Peyer's patch (tissue), 4 donors: ENCODE measurements around the gene PTPRK.

Experiments used
- POLR2A ChIP-seq, 2 donors: fragments of 450-650 bp; IDR thresholded peaks; one replicate each; pipeline ENCODE4 v1.5.1; 2017; ENCODE audit warnings: antibody characterized with exemption in 2 of 2, mild to moderate bottlenecking in 2 of 2, moderate library complexity in 2 of 2
- TF ChIP-seq, protein P1 (sequence below), 6 experiments: fragments of 450-650 bp in 4 of 6; fragments of 200-600 bp in 2 of 6; sonication (generic) in 1 of 6; IDR thresholded peaks; one replicate each; pipeline ENCODE4 v1.5.1; 2017 to 2019; ENCODE audit warnings: antibody characterized with exemption in 6 of 6, mild to moderate bottlenecking in 3 of 6, moderate library complexity in 1 of 6

DNA sequence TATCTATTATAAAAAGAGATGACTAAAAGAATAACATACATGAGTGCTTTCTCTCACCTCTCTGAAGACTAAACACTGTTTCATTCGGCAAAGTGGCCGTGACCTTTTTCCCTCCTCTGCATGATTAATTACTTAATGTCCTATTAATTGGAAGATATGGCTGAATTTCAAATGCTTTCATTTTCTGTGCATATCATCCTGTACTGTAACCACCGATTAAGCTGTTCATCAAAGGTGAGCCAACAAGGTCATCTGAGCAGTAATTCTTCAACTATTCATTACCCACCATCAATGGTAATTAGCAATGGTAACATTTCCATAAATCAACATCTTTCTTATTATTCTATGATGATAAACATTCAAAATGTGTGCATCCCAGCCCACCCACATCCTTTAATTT is 125.2 kb downstream of the PTPRK start:
- TF ChIP-seq POLR2A (IDR thresholded peaks at IDR 0.05), result no peak
- TF ChIP-seq, protein P1, sequence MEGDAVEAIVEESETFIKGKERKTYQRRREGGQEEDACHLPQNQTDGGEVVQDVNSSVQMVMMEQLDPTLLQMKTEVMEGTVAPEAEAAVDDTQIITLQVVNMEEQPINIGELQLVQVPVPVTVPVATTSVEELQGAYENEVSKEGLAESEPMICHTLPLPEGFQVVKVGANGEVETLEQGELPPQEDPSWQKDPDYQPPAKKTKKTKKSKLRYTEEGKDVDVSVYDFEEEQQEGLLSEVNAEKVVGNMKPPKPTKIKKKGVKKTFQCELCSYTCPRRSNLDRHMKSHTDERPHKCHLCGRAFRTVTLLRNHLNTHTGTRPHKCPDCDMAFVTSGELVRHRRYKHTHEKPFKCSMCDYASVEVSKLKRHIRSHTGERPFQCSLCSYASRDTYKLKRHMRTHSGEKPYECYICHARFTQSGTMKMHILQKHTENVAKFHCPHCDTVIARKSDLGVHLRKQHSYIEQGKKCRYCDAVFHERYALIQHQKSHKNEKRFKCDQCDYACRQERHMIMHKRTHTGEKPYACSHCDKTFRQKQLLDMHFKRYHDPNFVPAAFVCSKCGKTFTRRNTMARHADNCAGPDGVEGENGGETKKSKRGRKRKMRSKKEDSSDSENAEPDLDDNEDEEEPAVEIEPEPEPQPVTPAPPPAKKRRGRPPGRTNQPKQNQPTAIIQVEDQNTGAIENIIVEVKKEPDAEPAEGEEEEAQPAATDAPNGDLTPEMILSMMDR (IDR thresholded peaks at IDR 0.05), result no peak
